Spleen (tissue), 7 donors: ENCODE data around the gene GIPC2.

Source experiments
- POLR2AphosphoS5 ChIP-seq, 3 donors: sonication (generic); formaldehyde crosslinking; IDR thresholded peaks; one replicate each; pipeline ENCODE4 v1.5.1; 2017; ENCODE audit warnings: antibody characterized with exemption in 3 of 3
- TF ChIP-seq, protein P1 (sequence below), 11 experiments: fragments of 200-600 bp in 7 of 11; fragments of 450-650 bp in 4 of 11; sonication (generic) in 4 of 11; IDR thresholded peaks in 8 of 11; conservative IDR thresholded peaks in 3 of 11; 1 replicate in 7 of 11; 2 replicates in 4 of 11; pipeline versions ENCODE4 v1.4.0 to v1.8.0; 2016 to 2021; ENCODE audit warnings: antibody characterized with exemption in 11 of 11, inconsistent platforms in 4 of 11, mild to moderate bottlenecking in 1 of 11
- donor health status: DM: no; HTN: no; CAD: no; lungs with moderate emphysema.
- donor health status: DM: no; HTN: no; CAD: no.
- donor health status: DM: no; HTN: no; CAD: no.

- TF ChIP-seq, protein P1, sequence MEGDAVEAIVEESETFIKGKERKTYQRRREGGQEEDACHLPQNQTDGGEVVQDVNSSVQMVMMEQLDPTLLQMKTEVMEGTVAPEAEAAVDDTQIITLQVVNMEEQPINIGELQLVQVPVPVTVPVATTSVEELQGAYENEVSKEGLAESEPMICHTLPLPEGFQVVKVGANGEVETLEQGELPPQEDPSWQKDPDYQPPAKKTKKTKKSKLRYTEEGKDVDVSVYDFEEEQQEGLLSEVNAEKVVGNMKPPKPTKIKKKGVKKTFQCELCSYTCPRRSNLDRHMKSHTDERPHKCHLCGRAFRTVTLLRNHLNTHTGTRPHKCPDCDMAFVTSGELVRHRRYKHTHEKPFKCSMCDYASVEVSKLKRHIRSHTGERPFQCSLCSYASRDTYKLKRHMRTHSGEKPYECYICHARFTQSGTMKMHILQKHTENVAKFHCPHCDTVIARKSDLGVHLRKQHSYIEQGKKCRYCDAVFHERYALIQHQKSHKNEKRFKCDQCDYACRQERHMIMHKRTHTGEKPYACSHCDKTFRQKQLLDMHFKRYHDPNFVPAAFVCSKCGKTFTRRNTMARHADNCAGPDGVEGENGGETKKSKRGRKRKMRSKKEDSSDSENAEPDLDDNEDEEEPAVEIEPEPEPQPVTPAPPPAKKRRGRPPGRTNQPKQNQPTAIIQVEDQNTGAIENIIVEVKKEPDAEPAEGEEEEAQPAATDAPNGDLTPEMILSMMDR (IDR thresholded peaks at IDR 0.05 in 8 of 11, conservative IDR thresholded peaks at IDR 0.05 in 3 of 11) = no peak
- no peak for TF ChIP-seq POLR2AphosphoS5 (IDR thresholded peaks at IDR 0.05)
Observed at GRCh38 chr1:78038071-78038470, 7.7 kb upstream of the GIPC2 start.
